Lung (tissue), 12 donors: ENCODE data around the gene TXNRD2. TPM values are rescaled to one million over a fixed set of nuclear protein-coding genes. Genes with fewer than 3 reads are reported as not detected.

Experiments used
- ATAC-seq: fragments of 200-7000 bp; cut with Tn5 transposase; one replicate; pipeline ENCODE4 v1.9.1; 2020; ENCODE audit warnings: moderate number of reproducible peaks; ENCODE audit not compliant: insufficient read depth, low FRiP score
- DNase-seq, 3 donors: peaks; one replicate each; pipeline ENCODE4 v3.0.0-alpha.2; 2013 to 2017
- H3K27ac ChIP-seq, 2 donors: one replicate each; pipeline ENCODE4 v1.5.1; 2013; ENCODE audit warnings: mild to moderate bottlenecking in 2 of 2, moderate library complexity in 2 of 2, control low read depth in 1 of 2, inconsistent platforms in 1 of 2, low read depth in 1 of 2, low read length in 1 of 2
- H3K27me3 ChIP-seq, 3 donors: one replicate each; pipeline ENCODE4 v1.5.1; 2013; ENCODE audit warnings: low read length in 2 of 3; ENCODE audit not compliant: control insufficient read depth in 3 of 3, insufficient read depth in 3 of 3
- H3K36me3 ChIP-seq, 4 donors: one replicate each; pipeline ENCODE4 v1.5.1; 2013; ENCODE audit warnings: low read length in 4 of 4, mild to moderate bottlenecking in 1 of 4, moderate library complexity in 1 of 4; ENCODE audit not compliant: control insufficient read depth in 4 of 4, insufficient read depth in 4 of 4
- H3K4me1 ChIP-seq, 5 donors: one replicate each; pipeline ENCODE4 v1.5.1; 2013; ENCODE audit warnings: low read length in 5 of 5, mild to moderate bottlenecking in 2 of 5, moderate library complexity in 1 of 5; ENCODE audit not compliant: control insufficient read depth in 5 of 5, insufficient read depth in 5 of 5
- H3K4me3 ChIP-seq: one replicate; pipeline ENCODE4 v1.5.1; 2013; ENCODE audit warnings: mild to moderate bottlenecking, control low read depth, moderate library complexity
- H3K9ac ChIP-seq, 2 donors: one replicate each; pipeline ENCODE4 v1.5.1; 2013; ENCODE audit warnings: low read length in 2 of 2, control low read depth in 1 of 2; ENCODE audit not compliant: insufficient read depth in 1 of 2
- H3K9me3 ChIP-seq, 4 donors: one replicate each; pipeline ENCODE4 v1.5.1; 2013; ENCODE audit warnings: low read length in 3 of 4, mild to moderate bottlenecking in 1 of 4, moderate library complexity in 1 of 4; ENCODE audit not compliant: control insufficient read depth in 4 of 4, insufficient read depth in 3 of 4
- CTCF ChIP-seq: IDR thresholded peaks from 2 replicates; pipeline ENCODE4 v1.5.1; 2012; ENCODE audit warnings: mild to moderate bottlenecking; ENCODE audit errors: control extremely low read depth, extremely low read depth
- WGBS, 2 donors: extraction: QIAGEN DNeasy Blood & Tissue Kit; methylation state at CpG; one replicate each; pipeline ENCODE4 v1.1.7; 2013; 5-methylcytosine and 5-hydroxymethylcytosine counted together
- polyA plus RNA-seq, 2 donors: library from polyadenylated mRNA; stranded (reverse); fragments of 200-250 nt; gene quantifications; one replicate each; pipeline ENCODE4 v1.2.1, GENCODE V29; 2013
- total RNA-seq, 2 donors: library from RNA; depleted of rRNA in 1 of 2; stranded (reverse); fragments of >200 nt in 1 of 2; gene quantifications; one replicate each; pipeline ENCODE4 v1.2.1, GENCODE V29; 2014 to 2021
- donor health status: control.
- donor health status: control.
- donor health status: Bipolar disorder and iron deficiency.
- donor health status: healthy.
- donor health status: DM: yes; HTN: yes; CAD: no.

Gene TXNRD2
- total and polyA plus RNA-seq, 4 donors: 20.3 to 59.2 (median 32.2) TPM

DNA sequence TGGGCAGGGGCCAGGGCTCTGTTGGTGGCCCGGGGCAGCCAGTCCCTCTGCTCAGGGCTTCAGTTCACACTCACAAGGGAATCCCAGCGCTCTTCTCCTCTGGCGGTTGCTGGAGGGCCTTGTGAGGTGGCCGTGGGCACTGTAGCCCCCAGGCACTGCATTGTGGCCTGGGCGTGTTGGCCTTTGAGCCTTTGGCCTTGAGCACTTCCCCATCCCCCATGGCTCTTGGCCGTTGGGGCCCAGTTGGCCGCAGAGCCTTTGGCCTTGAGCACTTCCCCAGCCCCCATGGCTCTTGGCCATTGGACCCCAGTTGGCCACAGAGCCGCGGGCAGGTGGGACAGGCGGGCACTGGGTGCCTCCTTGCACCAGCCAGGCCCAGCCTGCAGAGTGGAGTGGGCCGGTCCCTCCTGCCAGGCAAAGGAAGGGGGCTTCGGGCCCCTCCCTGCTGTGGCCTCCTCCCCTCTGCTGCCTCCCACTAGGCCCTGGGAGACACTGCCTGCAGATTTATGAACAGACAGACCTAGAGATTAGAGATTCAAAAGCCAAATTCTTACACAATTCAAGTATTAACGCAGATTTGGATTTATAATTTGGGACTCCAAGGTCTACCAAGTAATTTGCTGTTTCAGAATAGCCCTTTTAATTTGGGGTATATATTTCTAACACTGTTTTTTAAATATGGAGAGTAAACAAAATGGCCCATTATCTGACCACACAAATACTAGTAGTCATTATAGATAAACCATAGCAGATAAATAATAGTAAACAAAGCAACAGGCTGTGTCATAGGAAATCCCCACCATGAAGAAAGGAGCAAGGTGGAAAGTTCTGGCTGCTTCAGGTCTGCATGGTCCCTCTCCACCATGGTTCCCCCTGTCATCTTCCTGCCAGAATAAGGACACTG lies 18.2 kb upstream of the TXNRD2 start:
- TF ChIP-seq CTCF: no peak
- 42 to 59% methylated on average over 13 of the region's 13 CpGs for WGBS, 2 donors
- no peaks in the 10 kb centered on the region for H3K27me3 ChIP-seq
- no peak overlapping the region for H3K27ac ChIP-seq
- H3K4me3 ChIP-seq: no peak overlapping the region
- DNase-seq: peak in 1 of 3 donors; percentile 28
- H3K4me1 ChIP-seq: peaks cover 0 to 35% (median 9%) of the 10 kb centered on the region in 5 donors
- no peaks in the 10 kb centered on the region for H3K9me3 ChIP-seq
- no peak for ATAC-seq
- no peak overlapping the region for H3K9ac ChIP-seq
- peaks cover 0 to 14% (median 1%) of the 10 kb centered on the region in 4 donors for H3K36me3 ChIP-seq

DNA sequence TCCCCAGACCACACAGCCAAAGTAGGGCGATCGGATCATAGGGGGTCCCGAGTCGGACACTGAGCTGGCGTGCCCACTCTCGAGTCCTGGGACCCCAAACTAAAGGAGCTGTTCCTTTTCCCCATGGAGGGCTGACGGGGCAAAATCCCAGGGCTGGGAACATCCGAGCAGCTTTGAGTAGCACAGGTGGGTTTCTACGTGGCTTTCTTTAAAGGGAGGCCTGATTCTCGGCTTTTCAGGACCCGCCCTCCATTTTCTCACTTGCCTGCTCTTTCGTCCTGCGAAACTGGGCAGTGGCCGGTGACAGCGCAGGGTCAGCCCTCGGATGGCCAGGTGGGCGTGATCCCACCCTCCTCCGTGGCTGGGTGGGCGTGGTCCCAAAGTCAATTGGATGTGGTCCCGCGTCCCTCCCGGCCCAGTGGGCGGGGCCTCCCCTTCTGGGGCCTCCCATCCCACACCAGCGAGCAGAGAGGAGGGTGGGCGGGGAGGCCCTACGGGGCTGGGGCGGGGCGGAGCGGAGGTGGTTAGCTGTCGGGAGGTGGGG lies 17.5 kb upstream of the TXNRD2 start:
- Histone ChIP-seq H3K27me3 (no peaks in the 10 kb centered on the region), H3K9ac (no peak overlapping the region), H3K4me1 (peaks cover 0 to 35% (median 10%) of the 10 kb centered on the region in 5 donors), H3K36me3 (peaks cover 0 to 7% (median 1%) of the 10 kb centered on the region in 4 donors), H3K4me3 (no peak overlapping the region), H3K9me3 (no peaks in the 10 kb centered on the region), H3K27ac (no peak overlapping the region)
- peak; percentile 75 to 89 (median 86) for DNase-seq
- TF ChIP-seq CTCF: no peak
- peak; percentile 45 for ATAC-seq
- 45 to 68% methylated on average over 25 to 30 of the region's 30 CpGs for WGBS, 2 donors

- Histone ChIP-seq H3K27me3 (no peaks in the 10 kb centered on the region), H3K9me3 (no peaks in the 10 kb centered on the region), H3K27ac (no peak overlapping the region), H3K4me3 (no peak overlapping the region), H3K4me1 (peaks cover 0 to 37% (median 10%) of the 10 kb centered on the region in 5 donors), H3K36me3 (peaks cover 0 to 1% (median 0%) of the 10 kb centered on the region in 4 donors), H3K9ac (no peak overlapping the region)
- DNase-seq (peak in 1 of 3 donors; percentile 9), ATAC-seq (no peak)
- WGBS, 2 donors: 85% methylated on average over 19 of the region's 19 CpGs
- TF ChIP-seq CTCF: no peak
These were observed 16.7 kb upstream of the TXNRD2 start for GRCh38 chr22:19958083-19959042.
